ENCODE data around the gene RPS15. TPM values are rescaled to one million over a fixed set of nuclear protein-coding genes. Genes with fewer than 3 reads are reported as not detected.
"Not testable (repeated sequence)": the region's sequence is repeated elsewhere in the genome, so short reads cannot be mapped to it uniquely, and the experiment has no call there.

Gene RPS15
- total and polyA plus RNA-seq, 5 donors = 635 to 1,857 (median 701) TPM

DNA sequence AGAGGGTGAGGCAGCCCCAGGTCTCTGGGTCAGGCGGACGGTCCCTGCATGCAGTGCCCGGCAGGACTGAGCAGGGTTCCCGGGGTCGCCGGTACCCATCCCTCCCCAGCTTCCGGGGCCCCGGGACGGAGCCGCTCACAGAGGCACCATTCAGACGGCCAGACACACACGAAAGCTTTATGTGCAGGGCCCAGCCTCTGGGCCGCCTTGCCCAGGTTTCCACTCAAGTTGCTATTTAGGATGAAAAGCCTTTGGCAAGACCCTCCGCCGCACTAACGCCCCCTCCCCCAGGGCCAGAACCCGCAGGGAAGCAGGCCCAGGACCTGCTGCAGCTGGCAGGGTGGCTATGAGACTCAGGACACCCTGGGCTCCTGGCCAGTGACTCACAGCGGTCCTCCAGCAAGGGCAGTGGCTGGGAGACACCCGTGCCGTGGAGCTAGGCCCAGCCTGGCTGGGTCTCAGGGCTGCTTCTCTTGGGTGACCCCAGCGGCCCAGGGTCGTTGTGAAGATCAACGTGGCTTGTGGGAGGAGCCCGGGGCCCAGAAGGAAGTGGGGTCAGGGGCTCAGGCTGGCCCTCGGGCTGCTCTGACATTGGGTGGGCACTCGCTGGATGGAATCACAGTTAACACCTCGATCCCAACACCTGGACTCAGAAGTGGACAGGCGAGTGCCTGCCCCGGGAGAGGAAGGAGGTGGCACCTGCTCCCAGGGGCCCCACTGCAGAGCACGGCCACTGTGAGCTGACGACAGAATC is 36.0 kb downstream of the RPS15 start:
- Histone ChIP-seq H3K4me1 (ENCODE audit: control insufficient read depth, insufficient read depth, low read length) (peaks cover 4% of the 10 kb centered on the region), H3K4me3 (ENCODE audit: low read length) (no peak overlapping the region), H3K27me3 (ENCODE audit: control insufficient read depth, insufficient read depth) (no peaks in the 10 kb centered on the region), H3K27ac (ENCODE audit: low read length) (no peak overlapping the region), H3K9me3 (ENCODE audit: control insufficient read depth, low read length) (no peaks in the 10 kb centered on the region)
- 70% methylated on average over 31 of the region's 31 CpGs for WGBS
- DNase-seq (peak; percentile 26 to 61 (median 55)), ATAC-seq (no peak)
- intact Hi-C loops (cut with DNase I) = no loop called here

DNA sequence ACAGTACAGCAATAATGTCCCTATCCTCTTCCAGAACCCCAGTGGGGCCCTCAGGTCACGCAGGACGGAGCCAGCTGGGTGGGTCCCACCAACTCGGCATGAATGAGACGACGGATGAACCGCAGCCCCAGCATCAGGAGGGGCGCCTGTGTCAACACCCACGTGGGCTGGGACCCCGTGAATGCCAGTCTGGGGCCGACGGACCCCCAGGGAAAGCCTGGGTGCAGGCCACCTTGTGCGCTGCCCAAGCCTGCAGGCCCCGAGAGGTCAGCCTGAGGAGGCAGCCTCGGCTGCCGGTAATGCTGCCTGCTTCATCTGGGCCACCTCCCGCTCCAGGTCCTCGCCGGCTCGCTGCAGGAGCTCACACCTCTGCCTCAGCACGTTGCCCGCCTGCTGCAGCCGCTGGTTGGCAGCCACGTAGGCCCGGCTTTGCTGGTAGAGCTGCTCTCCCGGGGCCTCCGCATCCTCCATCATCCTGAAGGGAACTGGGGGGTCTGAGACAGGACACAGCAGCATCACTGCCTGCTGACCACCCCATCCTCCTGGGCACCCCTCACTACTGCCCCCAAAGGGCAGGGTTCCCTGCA is 36.7 kb downstream of the RPS15 start:
- DNase-seq = peak; percentile 14 to 64 (median 45)
- H3K27ac ChIP-seq (ENCODE audit: low read length) = no peak overlapping the region
- WGBS = 87% methylated on average over 26 of the region's 26 CpGs

DNA sequence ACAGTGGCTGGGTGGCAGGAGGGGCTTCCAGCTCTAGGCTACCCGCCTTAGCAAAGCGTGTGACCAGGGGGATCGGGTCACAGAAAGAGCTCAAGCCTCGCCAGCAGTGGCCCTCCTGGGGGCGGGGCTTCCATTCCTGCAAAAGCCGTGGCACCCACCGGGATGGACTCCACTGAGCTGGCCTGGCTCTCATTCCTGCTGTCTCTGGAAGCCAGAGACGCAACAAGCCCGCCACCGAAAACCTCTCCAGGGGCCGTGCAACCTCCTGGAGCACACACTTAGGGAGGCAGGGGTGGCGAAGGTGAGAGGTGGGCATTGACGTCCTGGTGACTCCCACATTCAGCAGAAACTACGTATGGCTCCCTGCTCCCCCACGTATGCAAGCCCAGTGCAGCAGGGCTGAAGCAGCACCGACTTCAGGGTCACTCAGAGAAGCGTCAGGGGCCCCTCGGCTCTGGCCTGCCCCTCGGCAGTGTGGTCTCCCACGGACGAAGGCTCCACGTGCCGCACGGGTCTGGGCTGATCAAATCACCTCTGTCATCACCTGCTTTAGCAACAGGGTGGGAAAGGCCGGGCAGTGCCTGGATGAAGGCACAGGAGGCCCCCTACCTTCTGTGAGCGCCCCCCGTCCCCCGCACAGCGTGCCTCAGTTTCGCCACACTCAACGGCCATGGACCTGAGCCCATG is 37.7 kb downstream of the RPS15 start:
- no peaks in the 10 kb centered on the region for H3K27me3 ChIP-seq (ENCODE audit: control insufficient read depth, insufficient read depth)
- H3K4me3 ChIP-seq (ENCODE audit: low read length) = no peak overlapping the region
- H3K9me3 ChIP-seq (ENCODE audit: control insufficient read depth, low read length) = no peaks in the 10 kb centered on the region
- H3K4me1 ChIP-seq (ENCODE audit: control insufficient read depth, insufficient read depth, low read length) = no peaks in the 10 kb centered on the region
- 89% methylated on average over 31 of the region's 31 CpGs for WGBS
- ATAC-seq = no peak
- intact Hi-C loops (cut with DNase I) = no loop called here
- H3K27ac ChIP-seq (ENCODE audit: low read length) = no peak overlapping the region
- DNase-seq = peak; percentile 11 to 60 (median 43)

More for the DNA sequence above, 36.7 kb downstream of the RPS15 start:
- ATAC-seq = no peak
- no peaks in the 10 kb centered on the region for H3K27me3 ChIP-seq (ENCODE audit: control insufficient read depth, insufficient read depth)
- no peak overlapping the region for H3K4me3 ChIP-seq (ENCODE audit: low read length)
- no peaks in the 10 kb centered on the region for H3K9me3 ChIP-seq (ENCODE audit: control insufficient read depth, low read length)
- H3K4me1 ChIP-seq (ENCODE audit: control insufficient read depth, insufficient read depth, low read length) = no peaks in the 10 kb centered on the region
- intact Hi-C loops (cut with DNase I) = no loop called here

DNA sequence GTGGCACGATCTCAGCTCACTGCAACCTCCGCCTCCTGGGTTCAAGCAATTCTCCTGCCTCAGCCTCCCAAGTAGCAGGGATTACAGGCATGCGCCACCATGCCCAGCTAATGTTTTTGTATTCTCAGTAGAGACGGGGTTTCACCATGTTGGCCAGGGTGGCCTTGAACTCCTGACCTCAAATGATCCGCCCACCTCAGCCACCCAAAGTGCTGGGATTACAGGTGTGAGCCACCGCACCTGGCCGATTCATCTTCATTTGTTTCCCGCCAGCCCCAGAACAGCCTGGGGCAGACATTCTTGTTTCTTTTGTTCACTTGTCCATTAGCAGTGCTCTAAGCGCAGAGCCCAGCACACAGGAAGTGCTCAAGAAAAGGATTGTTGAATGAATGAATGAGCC is 38.9 kb downstream of the RPS15 start:
- ATAC-seq; H3K27me3 ChIP-seq (ENCODE audit: control insufficient read depth, insufficient read depth); H3K27ac ChIP-seq (ENCODE audit: low read length); DNase-seq; intact Hi-C loops (cut with DNase I); H3K4me1 ChIP-seq (ENCODE audit: control insufficient read depth, insufficient read depth, low read length); H3K4me3 ChIP-seq (ENCODE audit: low read length); H3K9me3 ChIP-seq (ENCODE audit: control insufficient read depth, low read length): not testable (repeated sequence)
- WGBS = 95% methylated on average over 9 of the region's 9 CpGs

DNA sequence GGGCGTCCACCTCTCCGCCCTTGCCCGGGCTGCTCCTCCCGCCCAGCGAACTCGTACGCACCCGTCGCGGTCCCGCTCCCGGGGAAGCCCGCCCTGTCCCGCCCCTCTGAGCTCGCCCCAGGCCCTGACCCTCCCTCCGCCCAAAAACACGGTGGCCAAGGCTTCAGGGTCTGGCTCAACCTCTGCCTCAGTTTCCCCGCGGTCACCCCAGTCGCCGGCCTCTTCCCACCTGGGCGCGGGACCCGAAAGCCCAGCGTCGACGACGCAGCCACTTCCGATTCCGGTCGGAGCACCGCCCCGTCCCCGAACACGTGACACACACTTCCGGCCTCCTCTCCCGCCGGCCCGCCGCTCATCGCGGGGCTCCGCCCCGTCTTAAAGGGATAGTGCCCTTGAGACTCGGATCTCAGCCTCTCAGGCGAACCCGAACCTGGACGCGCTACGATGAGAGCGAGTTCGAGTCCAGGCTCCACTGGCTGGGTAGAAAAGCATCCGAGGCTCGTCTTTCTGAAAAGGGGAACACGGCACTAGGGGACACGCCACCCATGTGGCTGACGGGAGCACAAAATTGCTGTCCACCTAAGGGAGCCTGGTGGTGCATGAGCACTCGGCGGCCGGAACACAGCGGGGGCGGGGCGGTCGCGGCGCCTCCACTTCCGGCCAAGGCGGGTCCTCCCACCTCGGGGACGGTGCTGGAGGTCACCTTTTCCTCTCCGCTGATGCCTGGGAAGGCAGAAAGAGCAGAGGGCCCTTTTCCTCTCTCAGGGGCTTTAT is 40.9 kb downstream of the RPS15 start, which contains the start of gene C19orf25:
Gene C19orf25 (minus strand): TSS at position 282 of the 774 bp plus-strand sequence. CDS start 312 bp downstream, outside the sequence.
- H3K27ac ChIP-seq (ENCODE audit: low read length) = no peak within 1 kb of the TSS
- H3K27me3 ChIP-seq (ENCODE audit: control insufficient read depth, insufficient read depth) = no peaks in the 10 kb centered on the region
- WGBS = under 1% methylated on average over 71 of the region's 71 CpGs
- no peaks in the 10 kb centered on the region for H3K4me1 ChIP-seq (ENCODE audit: control insufficient read depth, insufficient read depth, low read length)
- peak; percentile 95 for ATAC-seq
- no peaks in the 10 kb centered on the region for H3K9me3 ChIP-seq (ENCODE audit: control insufficient read depth, low read length)
- intact Hi-C loops (cut with DNase I) = no loop called here
- peak within 1 kb of the TSS; percentile 64 for H3K4me3 ChIP-seq (ENCODE audit: low read length)
- peak; percentile 95 to 98 (median 98) for DNase-seq

DNA sequence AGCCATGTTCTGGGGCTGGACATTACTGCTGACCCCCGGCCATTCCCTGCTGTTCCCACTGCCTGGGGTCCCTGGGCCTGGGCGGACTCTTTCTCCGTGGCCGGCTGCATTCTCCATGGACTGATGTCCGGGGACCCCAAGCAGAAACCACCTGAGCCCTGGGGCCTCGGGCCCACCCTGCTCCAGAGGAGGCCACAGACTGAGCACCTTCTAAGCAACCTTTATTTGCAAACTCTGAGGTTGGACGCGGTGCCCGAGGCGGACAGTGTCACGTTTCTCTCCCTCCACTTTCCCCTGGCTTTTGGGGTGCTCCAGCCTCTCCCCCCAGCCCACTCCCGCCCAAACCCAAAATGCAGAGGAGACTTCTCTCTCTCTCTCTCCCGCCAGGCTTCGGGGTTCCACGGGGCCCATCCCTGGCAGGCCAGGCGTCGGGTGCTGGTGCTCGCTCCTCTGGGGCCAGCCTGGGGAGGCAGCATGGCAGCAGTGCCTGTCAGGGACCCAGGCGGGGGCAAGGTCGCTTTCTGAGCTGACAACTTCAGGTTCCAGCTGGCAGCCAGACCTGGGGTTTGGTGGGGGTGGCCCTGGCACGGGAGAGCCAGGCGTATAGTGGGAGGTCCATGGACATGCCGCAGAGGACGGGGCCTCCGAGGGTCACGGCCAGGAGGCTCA is 43.2 kb downstream of the RPS15 start:
- no peaks in the 10 kb centered on the region for H3K4me1 ChIP-seq (ENCODE audit: control insufficient read depth, insufficient read depth, low read length)
- intact Hi-C loops (cut with DNase I) = no loop called here
- 89% methylated on average over 26 of the region's 26 CpGs for WGBS
- H3K9me3 ChIP-seq (ENCODE audit: control insufficient read depth, low read length) = no peaks in the 10 kb centered on the region
- DNase-seq = peak in 1 of 3 donors; percentile 19
- H3K27me3 ChIP-seq (ENCODE audit: control insufficient read depth, insufficient read depth) = no peaks in the 10 kb centered on the region
- no peak for ATAC-seq
- H3K27ac ChIP-seq (ENCODE audit: low read length) = no peak overlapping the region
- no peak overlapping the region for H3K4me3 ChIP-seq (ENCODE audit: low read length)

DNA sequence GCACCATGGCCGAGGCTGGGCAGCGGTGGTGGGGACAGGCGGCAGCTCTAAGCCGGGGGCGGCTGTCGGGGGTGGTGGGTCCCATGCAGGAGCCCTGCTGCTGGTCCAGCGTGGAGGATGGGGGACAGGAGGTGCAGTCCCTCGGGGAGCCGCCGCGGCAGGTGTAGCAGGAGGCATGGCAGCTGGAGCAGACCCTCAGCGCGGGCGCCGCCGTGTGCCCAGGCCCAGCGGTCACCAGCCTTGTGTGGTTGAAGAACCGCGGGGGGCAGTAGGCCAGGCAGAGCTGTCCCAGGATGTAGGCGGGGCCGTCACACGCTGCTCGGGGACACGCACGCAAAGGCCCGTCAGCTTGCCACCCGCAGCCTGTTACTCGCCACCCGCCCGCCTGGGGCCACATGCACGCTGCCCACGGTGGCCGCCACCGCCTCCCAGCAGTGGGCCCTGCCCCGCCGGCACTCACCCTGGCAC is 43.7 kb downstream of the RPS15 start:
- H3K4me3 ChIP-seq (ENCODE audit: low read length) = no peak overlapping the region
- intact Hi-C loops (cut with DNase I) = no loop called here
- no peaks in the 10 kb centered on the region for H3K9me3 ChIP-seq (ENCODE audit: control insufficient read depth, low read length)
- no peak overlapping the region for H3K27ac ChIP-seq (ENCODE audit: low read length)
- H3K4me1 ChIP-seq (ENCODE audit: control insufficient read depth, insufficient read depth, low read length) = no peaks in the 10 kb centered on the region
- no peak for ATAC-seq
- WGBS = 87% methylated on average over 36 of the region's 36 CpGs
- no peaks in the 10 kb centered on the region for H3K27me3 ChIP-seq (ENCODE audit: control insufficient read depth, insufficient read depth)
- peak in 1 of 3 donors; percentile 65 for DNase-seq

DNA sequence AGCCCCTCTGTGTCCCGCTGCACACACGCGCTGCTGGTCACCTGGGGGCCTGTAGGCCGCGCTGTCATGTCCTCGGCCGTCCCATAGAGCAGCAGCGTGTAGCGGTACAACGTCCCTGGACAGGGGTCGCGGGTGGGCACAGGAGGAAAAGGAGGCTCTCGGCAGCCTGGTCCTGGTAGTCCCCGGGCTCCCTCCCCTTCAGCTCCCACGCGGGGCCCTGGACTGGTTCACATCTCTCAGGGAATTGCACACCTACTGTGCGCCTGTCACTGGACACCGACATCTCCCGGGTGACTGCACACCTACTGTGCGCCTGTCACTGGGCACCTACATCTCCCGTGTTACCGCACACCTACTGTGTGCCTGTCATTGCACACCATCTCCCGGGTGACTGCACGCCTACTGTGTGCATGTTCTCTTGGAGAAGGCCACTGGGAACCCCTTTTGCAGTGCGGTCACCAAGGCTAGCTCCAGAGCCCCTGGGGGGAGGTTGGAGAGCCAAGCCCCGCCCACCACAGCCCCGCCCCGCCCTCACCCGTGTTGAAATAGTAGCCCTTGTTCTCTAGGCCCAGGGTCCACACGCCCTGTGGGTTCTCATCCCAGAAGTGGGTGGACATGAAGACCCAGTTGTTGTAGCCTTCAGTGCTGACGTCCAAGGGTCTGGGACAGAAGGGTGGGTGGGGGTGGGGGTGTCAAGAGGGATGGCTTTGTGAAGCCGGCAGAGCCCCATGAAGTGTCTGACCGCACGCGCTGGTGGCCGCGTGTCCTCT is 44.4 kb downstream of the RPS15 start:
- ATAC-seq (no peak), DNase-seq (peak in 1 of 3 donors; percentile 66)
- no peaks in the 10 kb centered on the region for H3K9me3 ChIP-seq (ENCODE audit: control insufficient read depth, low read length)
- H3K4me1 ChIP-seq (ENCODE audit: control insufficient read depth, insufficient read depth, low read length) = no peaks in the 10 kb centered on the region
- no peaks in the 10 kb centered on the region for H3K27me3 ChIP-seq (ENCODE audit: control insufficient read depth, insufficient read depth)
- H3K4me3 ChIP-seq (ENCODE audit: low read length) = no peak overlapping the region
- intact Hi-C loops (cut with DNase I) = no loop called here
- H3K27ac ChIP-seq (ENCODE audit: low read length) = no peak overlapping the region
- 79% methylated on average over 37 of the region's 37 CpGs for WGBS

DNA sequence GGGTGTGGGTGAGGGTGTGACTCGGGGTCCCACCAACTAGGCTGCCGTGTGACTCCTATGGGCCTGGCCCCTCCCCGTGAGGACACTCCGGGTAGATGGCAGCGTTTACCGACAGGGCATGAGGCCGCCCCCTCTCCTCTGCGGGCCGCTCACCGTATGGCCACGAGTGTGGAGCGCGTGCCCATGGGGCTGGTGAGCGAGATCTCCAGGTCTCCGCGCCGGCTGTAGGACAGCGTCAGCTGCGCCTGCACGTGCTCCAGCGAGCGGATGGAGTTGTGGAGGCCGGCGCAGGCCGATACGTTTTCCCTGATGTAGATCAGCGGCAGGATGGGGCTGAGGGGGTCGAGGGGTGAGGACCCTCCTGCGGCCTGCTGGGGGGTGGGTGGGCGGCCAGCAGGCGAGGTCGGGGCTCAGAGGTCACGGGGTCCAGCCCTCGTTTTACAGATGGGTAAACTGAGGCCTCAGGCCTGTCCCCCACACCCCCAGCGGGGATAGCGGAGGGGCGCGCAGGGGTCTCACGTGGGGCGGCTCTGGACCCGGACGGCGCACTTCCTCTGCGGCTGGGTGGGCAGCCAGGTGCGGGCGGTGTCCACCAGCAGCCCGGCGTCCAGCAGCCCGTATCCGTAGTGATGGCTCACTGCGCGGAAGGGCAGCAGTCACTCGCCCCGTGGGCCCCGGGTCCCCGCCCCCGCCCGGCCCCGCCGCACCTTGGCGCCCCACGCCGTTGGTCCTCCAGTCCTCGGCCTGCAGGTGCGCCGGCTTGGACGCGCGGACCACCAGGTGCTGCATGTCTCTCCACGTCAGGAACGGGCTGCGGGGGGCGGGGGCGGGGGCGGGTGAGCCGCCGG is 45.2 kb downstream of the RPS15 start:
- DNase-seq (peak in 1 of 3 donors; percentile 68), ATAC-seq (no peak)
- no peaks in the 10 kb centered on the region for H3K4me1 ChIP-seq (ENCODE audit: control insufficient read depth, insufficient read depth, low read length)
- H3K4me3 ChIP-seq (ENCODE audit: low read length) = no peak overlapping the region
- no peaks in the 10 kb centered on the region for H3K27me3 ChIP-seq (ENCODE audit: control insufficient read depth, insufficient read depth)
- intact Hi-C loops (cut with DNase I) = no loop called here
- H3K27ac ChIP-seq (ENCODE audit: low read length) = no peak overlapping the region
- WGBS = 90% methylated on average over 77 of the region's 77 CpGs
- no peaks in the 10 kb centered on the region for H3K9me3 ChIP-seq (ENCODE audit: control insufficient read depth, low read length)

Data from right cardiac atrium (tissue), 5 donors.